Mesenchymal stem cell (in vitro differentiated cells and primary cell): Measurements from ENCODE around the gene DNMT1.
"Not testable (repeated sequence)": the region's sequence is repeated elsewhere in the genome, so short reads cannot be mapped to it uniquely, and the experiment has no call there.

ENCODE experiments used
- DNase-seq: peaks from one replicate; pipeline ENCODE4 v3.0.0-alpha.2; 2013
- H2AFZ ChIP-seq: one replicate; pipeline ENCODE4 v1.6.1; 2013; ENCODE audit warnings: low read depth, mild to moderate bottlenecking, control low read depth, inconsistent platforms, low read length, moderate library complexity
- H2AK5ac ChIP-seq: 2 replicates; pipeline ENCODE4 v1.6.1; 2013; ENCODE audit warnings: low read length, moderate library complexity, mild to moderate bottlenecking, inconsistent platforms; ENCODE audit not compliant: severe bottlenecking
- H2BK120ac ChIP-seq: one replicate; pipeline ENCODE4 v1.6.1; 2013; ENCODE audit warnings: low read depth, mild to moderate bottlenecking, inconsistent platforms, low read length, moderate library complexity
- H2BK12ac ChIP-seq, 2 experiments: one replicate each; pipeline ENCODE4 v1.6.1; 2013; ENCODE audit warnings: inconsistent platforms in 2 of 2, low read length in 2 of 2, mild to moderate bottlenecking in 2 of 2, moderate library complexity in 2 of 2, control low read depth in 1 of 2
- H2BK15ac ChIP-seq: one replicate; pipeline ENCODE4 v1.6.1; 2013; ENCODE audit warnings: mild to moderate bottlenecking, low read depth, inconsistent platforms; ENCODE audit not compliant: poor library complexity, severe bottlenecking
- H2BK5ac ChIP-seq: 2 replicates; pipeline ENCODE4 v1.6.1; 2013; ENCODE audit warnings: low read depth, mild to moderate bottlenecking, low read length, control low read depth, inconsistent platforms; ENCODE audit not compliant: poor library complexity, severe bottlenecking
- H3K14ac ChIP-seq, 2 experiments: one replicate each; pipeline ENCODE4 v1.6.1; 2013; ENCODE audit warnings: inconsistent platforms in 2 of 2, low read length in 2 of 2, control low read depth in 1 of 2, mild to moderate bottlenecking in 1 of 2, moderate library complexity in 1 of 2
- H3K18ac ChIP-seq, 2 experiments: one replicate each; pipeline ENCODE4 v1.6.1; 2013; ENCODE audit warnings: inconsistent platforms in 2 of 2, low read length in 2 of 2, control low read depth in 1 of 2, low read depth in 1 of 2, mild to moderate bottlenecking in 1 of 2
- H3K23ac ChIP-seq, 2 experiments: one replicate each; pipeline ENCODE4 v1.6.1; 2013; ENCODE audit warnings: inconsistent platforms in 2 of 2, low read length in 2 of 2, mild to moderate bottlenecking in 2 of 2, moderate library complexity in 2 of 2, control low read depth in 1 of 2
- H3K27ac ChIP-seq: 2 replicates; pipeline ENCODE4 v1.5.1; 2013; ENCODE audit warnings: mild to moderate bottlenecking, moderate library complexity, low read length, control low read depth, inconsistent platforms; ENCODE audit not compliant: poor library complexity, severe bottlenecking
- H3K27me3 ChIP-seq, 2 experiments: 2 replicates each; pipeline versions ENCODE4 v1.6.1 to v1.7.0; 2013; ENCODE audit warnings: low read length in 2 of 2, mild to moderate bottlenecking in 2 of 2, moderate library complexity in 2 of 2, control low read depth in 1 of 2, inconsistent platforms in 1 of 2; ENCODE audit not compliant: control insufficient read depth in 1 of 2, insufficient read depth in 1 of 2
- H3K36me3 ChIP-seq, 2 experiments: 2 replicates each; pipeline versions ENCODE4 v1.6.1 to v1.7.0; 2013; ENCODE audit warnings: low read length in 2 of 2, control low read depth in 1 of 2, inconsistent platforms in 1 of 2, low read depth in 1 of 2, mild to moderate bottlenecking in 1 of 2; ENCODE audit not compliant: insufficient read depth in 2 of 2, control insufficient read depth in 1 of 2
- H3K4ac ChIP-seq, 2 experiments: one replicate each; pipeline ENCODE4 v1.6.1; 2013; ENCODE audit warnings: inconsistent platforms in 2 of 2, low read length in 2 of 2, mild to moderate bottlenecking in 2 of 2, moderate library complexity in 2 of 2, control low read depth in 1 of 2, low read depth in 1 of 2
- H3K4me1 ChIP-seq: 2 replicates; pipeline ENCODE4 v1.6.1; 2013; ENCODE audit warnings: low read depth, low read length, control low read depth; ENCODE audit not compliant: control insufficient read depth, insufficient read depth
- H3K4me2 ChIP-seq: 2 replicates; pipeline ENCODE4 v1.6.1; 2013; ENCODE audit warnings: low read length, mild to moderate bottlenecking, inconsistent platforms; ENCODE audit not compliant: poor library complexity, severe bottlenecking
- H3K4me3 ChIP-seq, 2 experiments: 2 replicates each; pipeline versions ENCODE4 v1.5.1 to v1.7.0; 2013; ENCODE audit warnings: low read length in 2 of 2, mild to moderate bottlenecking in 2 of 2, control low read depth in 1 of 2, low read depth in 1 of 2; ENCODE audit not compliant: insufficient read depth in 1 of 2
- H3K79me1 ChIP-seq: replicated peaks from 2 replicates; pipeline ENCODE4 v1.6.1; 2013; ENCODE audit warnings: mild to moderate bottlenecking, control low read depth, low read length, inconsistent platforms; ENCODE audit not compliant: poor library complexity, severe bottlenecking
- H3K9ac ChIP-seq: 2 replicates; pipeline ENCODE4 v1.7.0; 2013; ENCODE audit warnings: mild to moderate bottlenecking, low read length, moderate library complexity
- H3K9me3 ChIP-seq: 2 replicates; pipeline ENCODE4 v1.7.0; 2013; ENCODE audit warnings: mild to moderate bottlenecking, low read length; ENCODE audit not compliant: control insufficient read depth
- H4K8ac ChIP-seq: one replicate; pipeline ENCODE4 v1.6.1; 2013; ENCODE audit warnings: inconsistent platforms, mild to moderate bottlenecking, low read length, moderate library complexity
- H4K91ac ChIP-seq: one replicate; pipeline ENCODE4 v1.6.1; 2013; ENCODE audit warnings: mild to moderate bottlenecking, low read length, inconsistent platforms
- WGBS: methylation state at CpG from one replicate; pipeline ENCODE4 v1.1.7; 2013; ENCODE audit warnings: mixed read lengths; 5-methylcytosine and 5-hydroxymethylcytosine counted together

The DNMT1 gene

DNA sequence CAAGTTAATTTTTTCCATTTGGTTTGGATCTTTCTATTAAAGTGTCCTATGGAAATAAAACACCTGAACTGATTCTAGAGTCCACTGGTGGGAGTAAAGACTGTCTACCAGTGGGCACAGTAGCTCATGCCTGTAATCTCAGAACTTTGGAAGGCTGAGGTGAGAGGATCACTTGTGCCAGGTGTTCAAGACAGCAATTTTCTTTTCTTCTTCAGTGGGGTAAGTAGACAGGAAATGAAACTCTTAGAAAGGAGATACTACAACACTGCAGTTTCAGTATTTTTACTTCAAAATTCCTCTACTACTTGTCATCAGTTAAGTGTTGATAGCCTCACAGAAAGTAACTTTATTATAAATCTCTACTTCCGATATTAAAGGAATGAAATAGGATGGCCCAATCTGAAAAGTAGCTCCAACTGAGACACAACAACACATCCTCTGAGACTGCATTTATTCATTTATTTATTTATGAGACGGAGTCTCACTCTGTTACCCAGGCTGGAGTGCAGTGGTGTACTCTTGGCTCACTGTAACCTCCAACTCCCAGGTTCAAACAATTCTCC lies 26.3 kb downstream of the DNMT1 start:
- no peak overlapping the region for H2AFZ ChIP-seq
- H4K8ac ChIP-seq = no peak overlapping the region
- H3K9me3 ChIP-seq = no peaks in the 10 kb centered on the region
- no peaks in the 10 kb centered on the region for H3K27me3 ChIP-seq
- H3K27ac ChIP-seq = no peak overlapping the region
- no peak overlapping the region for H2BK5ac ChIP-seq
- H3K4me3 ChIP-seq = no peak overlapping the region
- DNase-seq = no peak
- no peak overlapping the region for H3K14ac ChIP-seq
- no peaks in the 10 kb centered on the region for H3K4me1 ChIP-seq
- H3K9ac ChIP-seq = no peak overlapping the region
- no peak overlapping the region for H2BK15ac ChIP-seq
- H3K4ac ChIP-seq = no peak overlapping the region
- WGBS = 92% methylated on average over 2 of the region's 2 CpGs
- H2BK120ac ChIP-seq = no peak overlapping the region
- H3K36me3 ChIP-seq = peaks cover 64 to 75% of the 10 kb centered on the region in 2 experiments
- peaks cover 36% of the 10 kb centered on the region for H3K79me1 ChIP-seq
- no peak overlapping the region for H4K91ac ChIP-seq
- H3K18ac ChIP-seq = no peak overlapping the region
- H2BK12ac ChIP-seq = no peak overlapping the region
- H3K23ac ChIP-seq = no peak overlapping the region
- no peak overlapping the region for H3K4me2 ChIP-seq
- no peak overlapping the region for H2AK5ac ChIP-seq

DNA sequence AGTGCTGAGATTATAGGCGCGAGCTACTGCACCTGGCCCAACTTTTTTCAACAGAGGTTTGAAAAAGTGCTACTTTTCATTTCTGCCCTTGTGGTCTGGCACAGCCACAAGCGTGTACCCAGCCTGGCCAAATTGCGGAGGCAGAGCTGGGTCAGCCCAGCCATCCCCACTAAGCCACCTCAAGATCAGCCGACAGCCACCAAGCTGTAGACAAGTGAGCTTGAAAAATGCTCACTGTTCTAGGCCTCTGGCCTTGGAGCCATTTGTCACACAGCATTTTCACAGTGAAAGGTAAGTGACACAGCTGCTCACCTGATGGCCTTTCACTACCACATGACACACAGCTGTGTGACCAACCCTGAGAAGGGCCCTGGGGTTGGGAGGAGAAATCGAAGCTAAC lies 27.3 kb downstream of the DNMT1 start:
- Histone ChIP-seq H3K4me3 (no peak overlapping the region), H2AFZ (no peak overlapping the region), H4K91ac (no peak overlapping the region), H2AK5ac (no peak overlapping the region), H3K9ac (no peak overlapping the region), H3K79me1 (peaks cover 39% of the 10 kb centered on the region), H3K27ac (no peak overlapping the region), H3K27me3 (no peaks in the 10 kb centered on the region), H3K18ac (no peak overlapping the region), H4K8ac (peak overlapping the region; percentile 37), H2BK120ac (no peak overlapping the region), H3K23ac (no peak overlapping the region), H3K9me3 (no peaks in the 10 kb centered on the region), H3K36me3 (peaks cover 72 to 77% of the 10 kb centered on the region in 2 experiments), H2BK15ac (no peak overlapping the region), H3K4me2 (no peak overlapping the region), H3K4me1 (no peaks in the 10 kb centered on the region), H2BK5ac (no peak overlapping the region), H3K14ac (no peak overlapping the region), H3K4ac (no peak overlapping the region), H2BK12ac (no peak overlapping the region)
- no peak for DNase-seq
- WGBS = 96% methylated on average over 6 of the region's 6 CpGs

- H3K9me3 ChIP-seq, H4K8ac ChIP-seq, H3K9ac ChIP-seq, H3K14ac ChIP-seq, H2BK12ac ChIP-seq, H3K18ac ChIP-seq, H3K27me3 ChIP-seq, H4K91ac ChIP-seq, H3K4me3 ChIP-seq, H3K4me2 ChIP-seq, H3K4me1 ChIP-seq, H2BK5ac ChIP-seq, H3K23ac ChIP-seq, DNase-seq, H3K4ac ChIP-seq, H3K27ac ChIP-seq, H2BK15ac ChIP-seq, H2BK120ac ChIP-seq, H2AK5ac ChIP-seq, H2AFZ ChIP-seq: not testable (repeated sequence)
- peaks cover 39% of the 10 kb centered on the region for H3K79me1 ChIP-seq
- 97% methylated on average over 8 of the region's 10 CpGs for WGBS
- peaks cover 78 to 83% of the 10 kb centered on the region in 2 experiments for H3K36me3 ChIP-seq
Observed at GRCh38 chr19:10166501-10166900, 28.3 kb downstream of the DNMT1 start.

DNA sequence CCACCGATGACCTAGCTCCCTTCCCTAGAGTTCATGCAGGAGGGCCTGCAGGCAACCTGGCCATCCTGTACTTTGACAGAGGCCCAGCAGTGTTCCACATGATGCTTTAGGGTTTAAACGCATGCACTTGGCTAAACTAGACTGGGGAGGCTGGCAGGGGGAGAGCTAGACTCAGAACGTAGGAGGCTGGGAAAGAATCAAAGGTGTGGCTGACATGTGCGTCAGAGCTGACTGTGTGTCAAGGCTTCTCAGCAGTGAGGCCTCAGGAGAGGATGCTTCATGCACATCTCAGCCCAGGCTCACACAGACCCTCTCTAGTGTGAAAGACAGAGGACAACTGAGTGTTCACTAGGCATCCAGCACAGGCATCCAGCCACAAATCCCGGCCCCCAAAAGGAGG lies 28.7 kb downstream of the DNMT1 start:
- WGBS = 99% methylated on average over 5 of the region's 5 CpGs
- Histone ChIP-seq H3K4ac (no peak overlapping the region), H2BK120ac (no peak overlapping the region), H2BK15ac (no peak overlapping the region), H2AFZ (no peak overlapping the region), H3K4me3 (no peak overlapping the region), H3K4me1 (no peaks in the 10 kb centered on the region), H3K9me3 (no peaks in the 10 kb centered on the region), H3K23ac (no peak overlapping the region), H3K27me3 (no peaks in the 10 kb centered on the region), H3K4me2 (no peak overlapping the region), H2BK5ac (no peak overlapping the region), H3K9ac (no peak overlapping the region), H3K14ac (no peak overlapping the region), H2AK5ac (no peak overlapping the region), H3K18ac (no peak overlapping the region), H4K8ac (no peak overlapping the region), H3K36me3 (peaks cover 77 to 84% of the 10 kb centered on the region in 2 experiments), H3K79me1 (peaks cover 37% of the 10 kb centered on the region), H4K91ac (no peak overlapping the region), H2BK12ac (no peak overlapping the region), H3K27ac (no peak overlapping the region)
- no peak for DNase-seq
